ENCODE measurements around the gene F9. TPM values are rescaled to one million over a fixed set of nuclear protein-coding genes. Genes with fewer than 3 reads are reported as not detected.

Gene F9
- total RNA-seq, result not detected
- long read RNA-seq, result 0 reads

GRCh38 chrX:139530550-139530949 is at the start of gene F9:
Gene F9, plus strand, starts transcription at chrX:139530739. Its CDS starts 26 bp downstream, at chrX:139530765.
- Histone ChIP-seq H3K36me3 (no peaks in the 10 kb centered on the region), H3K9me3 (no peaks in the 10 kb centered on the region), H3K27me3 (ENCODE audit: low read depth) (no peaks in the 10 kb centered on the region), H3K4me1 (no peaks in the 10 kb centered on the region), H3K27ac (no peak within 1 kb of the TSS), H3K4me3 (no peak within 1 kb of the TSS)
- ATAC-seq (no peak), DNase-seq (no peak)
- TF ChIP-seq CTCF (IDR thresholded peaks at IDR 0.05), result no peak
- intact Hi-C loops (cut with DNase I), result no loop called here

DNA sequence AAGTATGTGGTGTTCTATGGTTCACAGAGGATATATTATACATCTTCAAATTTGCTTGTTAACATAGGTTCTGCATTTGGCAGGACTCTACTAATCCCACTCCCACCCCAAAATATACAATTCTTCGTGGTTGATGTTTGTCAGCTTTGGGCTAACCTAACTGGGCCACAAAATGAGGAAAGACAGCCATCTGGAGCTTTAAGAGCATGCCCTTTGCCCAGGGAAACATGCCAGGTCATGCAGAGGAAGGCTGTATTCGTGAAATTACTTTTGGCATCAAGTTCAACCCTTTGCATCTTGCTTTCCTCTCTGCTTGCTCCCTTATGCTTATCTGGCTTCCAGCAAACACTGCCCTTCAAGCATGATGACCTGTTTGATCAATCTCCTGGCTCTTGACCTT is 46.8 kb upstream of the F9 start:
- no peaks in the 10 kb centered on the region for H3K27me3 ChIP-seq (ENCODE audit: low read depth)
- no peaks in the 10 kb centered on the region for H3K36me3 ChIP-seq
- no peak overlapping the region for H3K4me3 ChIP-seq
- H3K27ac ChIP-seq, result no peak overlapping the region
- H3K9me3 ChIP-seq, result no peaks in the 10 kb centered on the region
- DNase-seq (no peak), ATAC-seq (no peak)
- H3K4me1 ChIP-seq, result no peaks in the 10 kb centered on the region
- no peak for TF ChIP-seq CTCF (IDR thresholded peaks at IDR 0.05)
- intact Hi-C loops (cut with DNase I), result no loop called here

DNA sequence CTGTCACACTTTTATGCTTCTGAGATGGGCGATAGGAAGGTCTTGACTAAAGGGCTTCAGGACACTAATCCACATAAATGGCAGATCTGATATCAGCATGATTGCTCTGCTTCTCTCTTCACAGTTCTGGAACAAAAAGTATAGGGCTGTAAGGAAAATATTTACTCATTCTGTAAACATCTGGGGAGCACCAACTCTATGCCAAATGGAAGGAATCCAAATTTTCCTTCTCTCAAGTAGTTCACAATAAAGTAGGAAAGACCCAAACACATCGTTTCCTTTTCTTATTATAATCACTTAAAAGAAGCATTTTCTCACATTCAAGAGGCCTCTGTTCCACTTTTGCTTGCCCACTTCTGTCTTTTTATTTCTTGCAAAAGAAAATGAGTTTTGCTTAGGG is 45.9 kb upstream of the F9 start:
- Histone ChIP-seq H3K27ac (no peak overlapping the region), H3K36me3 (no peaks in the 10 kb centered on the region), H3K4me1 (no peaks in the 10 kb centered on the region), H3K9me3 (no peaks in the 10 kb centered on the region), H3K4me3 (no peak overlapping the region), H3K27me3 (ENCODE audit: low read depth) (no peaks in the 10 kb centered on the region)
- intact Hi-C loops (cut with DNase I), result no loop called here
- TF ChIP-seq CTCF (IDR thresholded peaks at IDR 0.05), result no peak
- no peak for DNase-seq
- no peak for ATAC-seq

DNA sequence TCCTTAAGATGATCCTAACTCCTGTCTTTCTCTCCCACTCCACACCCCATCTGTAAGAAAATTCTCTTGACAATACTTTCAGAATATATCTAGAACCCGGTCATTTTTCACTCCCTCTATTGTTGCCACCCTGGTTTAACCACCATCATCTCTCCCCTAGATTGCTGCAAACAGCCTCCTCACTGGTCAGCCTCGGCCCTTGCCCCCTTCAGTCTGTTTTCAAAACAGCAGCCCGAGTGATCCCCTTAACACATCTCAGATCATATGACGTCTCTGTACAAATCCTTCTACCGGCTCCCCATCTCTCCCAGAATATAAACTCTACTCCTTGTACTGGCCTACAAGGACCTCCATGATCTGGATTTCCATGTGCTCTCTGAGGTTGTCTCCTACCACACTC is 35.2 kb upstream of the F9 start:
- no peak for ATAC-seq
- intact Hi-C loops (cut with DNase I), result no loop called here

GRCh38 chrX:139506333-139506732 is 24.2 kb upstream of the F9 start:
- Histone ChIP-seq H3K36me3 (no peaks in the 10 kb centered on the region), H3K9me3 (no peaks in the 10 kb centered on the region), H3K27ac (no peak overlapping the region), H3K4me1 (no peaks in the 10 kb centered on the region), H3K27me3 (ENCODE audit: low read depth) (no peaks in the 10 kb centered on the region), H3K4me3 (no peak overlapping the region)
- TF ChIP-seq CTCF (IDR thresholded peaks at IDR 0.05), result no peak
- intact Hi-C loops (cut with DNase I), result no loop called here
- ATAC-seq (no peak), DNase-seq (no peak)

More for the DNA sequence above, 35.2 kb upstream of the F9 start:
- Histone ChIP-seq H3K27me3 (ENCODE audit: low read depth) (no peaks in the 10 kb centered on the region), H3K9me3 (no peaks in the 10 kb centered on the region), H3K36me3 (no peaks in the 10 kb centered on the region), H3K4me1 (no peaks in the 10 kb centered on the region), H3K27ac (no peak overlapping the region), H3K4me3 (no peak overlapping the region)
- DNase-seq, result no peak
- no peak for TF ChIP-seq CTCF (IDR thresholded peaks at IDR 0.05)

DNA sequence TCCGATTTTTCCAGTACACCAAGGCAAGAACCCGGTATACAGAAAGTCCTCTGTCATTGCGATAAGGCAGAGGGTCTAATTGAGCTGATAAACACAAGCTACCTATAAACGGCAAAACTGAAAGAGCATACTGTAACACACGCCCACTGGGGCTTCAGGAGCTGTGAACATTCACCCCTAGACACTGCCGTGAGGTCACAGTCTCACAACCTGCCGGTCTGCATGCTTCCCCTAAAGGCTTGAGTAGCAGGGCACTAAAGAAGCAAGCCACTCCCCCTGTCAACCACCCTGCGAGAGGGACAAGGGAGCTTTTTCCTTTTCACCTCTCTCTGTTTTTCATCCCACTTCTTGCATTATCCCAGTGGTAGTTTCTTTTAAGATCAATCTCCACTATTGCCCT is 22.4 kb upstream of the F9 start:
- Histone ChIP-seq H3K27me3 (ENCODE audit: low read depth) (no peaks in the 10 kb centered on the region), H3K36me3 (no peaks in the 10 kb centered on the region), H3K27ac (no peak overlapping the region), H3K4me1 (no peaks in the 10 kb centered on the region), H3K9me3 (no peaks in the 10 kb centered on the region), H3K4me3 (no peak overlapping the region)
- intact Hi-C loops (cut with DNase I), result no loop called here
- ATAC-seq (no peak), DNase-seq (no peak)
- TF ChIP-seq CTCF (IDR thresholded peaks at IDR 0.05), result no peak
